T-cell (primary cell): Measurements from ENCODE around the gene TMC4. TPM values are rescaled to one million over a fixed set of nuclear protein-coding genes. Genes with fewer than 3 reads are reported as not detected.

Source experiments
- ATAC-seq, 4 experiments: fragments of 200-7000 bp in 3 of 4; fragments of 150-1000 bp in 1 of 4; cut with Tn5 transposase; replicated peaks in 1 of 4; 1 replicate in 3 of 4; 2 replicates in 1 of 4; pipeline ENCODE4 v1.10.0; 2021; ENCODE audit warnings: moderate library complexity in 3 of 4, mild to moderate bottlenecking in 2 of 4, moderate number of reproducible peaks in 1 of 4
- CTCF ChIA-PET, 2 donors: fragments of 300-600 bp; sonication (Branson Sonifier 250); formaldehyde crosslinking; loops; one replicate each; lab custom pipeline; 2022; ENCODE audit warnings: antibody characterized with exemption in 2 of 2; lab: Charles Lee
- POLR2A ChIA-PET, 2 donors: fragments of 300-600 bp; sonication (Branson Sonifier 250); formaldehyde crosslinking; loops; one replicate each; lab custom pipeline; 2022; ENCODE audit warnings: antibody characterized with exemption in 2 of 2; lab: Charles Lee
- DNase-seq, 35 experiments: peaks; one replicate each; pipeline versions ENCODE4 v3.0.0 to v3.0.0-alpha.2; 2013 to 2023
- H3K27ac ChIP-seq: one replicate; pipeline ENCODE4 v1.5.1; 2013; ENCODE audit warnings: low read length
- H3K27me3 ChIP-seq, 2 experiments: replicated peaks in 1 of 2; 1 replicate in 1 of 2; 2 replicates in 1 of 2; pipeline versions ENCODE4 v1.6.1 to v1.7.0; 2013; ENCODE audit warnings: low read length in 1 of 2, mixed read lengths in 1 of 2; ENCODE audit not compliant: control insufficient read depth in 2 of 2, insufficient read depth in 2 of 2; ENCODE audit errors: extremely low read depth in 1 of 2
- H3K36me3 ChIP-seq, 2 donors: 1 replicate in 1 of 2; 2 replicates in 1 of 2; pipeline versions ENCODE4 v1.6.1 to v1.7.0; 2013; ENCODE audit warnings: low read length in 1 of 2; ENCODE audit not compliant: control insufficient read depth in 2 of 2, insufficient read depth in 1 of 2; ENCODE audit errors: extremely low read depth in 1 of 2
- H3K4me1 ChIP-seq, 2 experiments: 1 replicate in 1 of 2; 2 replicates in 1 of 2; pipeline versions ENCODE4 v1.6.1 to v1.7.0; 2013; ENCODE audit warnings: low read length in 2 of 2, mixed read lengths in 1 of 2; ENCODE audit not compliant: insufficient read depth in 2 of 2, control insufficient read depth in 1 of 2; ENCODE audit errors: extremely low read depth in 1 of 2
- H3K4me3 ChIP-seq, 2 donors: 1 replicate in 1 of 2; 2 replicates in 1 of 2; pipeline versions ENCODE4 v1.5.1 to v1.7.0; 2013; ENCODE audit warnings: mild to moderate bottlenecking in 2 of 2, low read length in 1 of 2, moderate library complexity in 1 of 2; ENCODE audit not compliant: control insufficient read depth in 1 of 2; ENCODE audit errors: extremely low read depth in 1 of 2
- H3K9me3 ChIP-seq: 2 replicates; pipeline ENCODE4 v1.7.0; 2013
- H3K27ac Mint-ChIP-seq, 2 donors: one replicate each; pipeline ENCODE4 v1.8.0; 2020 to 2021; ENCODE audit warnings: mild to moderate bottlenecking in 2 of 2, mixed read lengths in 2 of 2
- H3K27me3 Mint-ChIP-seq, 2 donors: one replicate each; pipeline ENCODE4 v1.8.0; 2021 to 2022; ENCODE audit warnings: mixed read lengths in 2 of 2
- H3K36me3 Mint-ChIP-seq: one replicate; pipeline ENCODE4 v1.8.0; 2021; ENCODE audit warnings: mixed read lengths
- H3K4me1 Mint-ChIP-seq, 3 donors: one replicate each; pipeline ENCODE4 v1.8.0; 2020 to 2022; ENCODE audit warnings: mixed read lengths in 3 of 3, mild to moderate bottlenecking in 1 of 3
- H3K4me3 Mint-ChIP-seq, 3 donors: one replicate each; pipeline ENCODE4 v1.8.0; 2020 to 2022; ENCODE audit warnings: mild to moderate bottlenecking in 3 of 3, mixed read lengths in 3 of 3, moderate library complexity in 3 of 3
- H3K9me3 Mint-ChIP-seq, 3 donors: one replicate each; pipeline ENCODE4 v1.8.0; 2020 to 2022; ENCODE audit warnings: mixed read lengths in 3 of 3
- WGBS: methylation state at CpG from one replicate; pipeline ENCODE4 v1.1.5; 2013; ENCODE audit warnings: missing lambda C conversion rate; ENCODE audit not compliant: insufficient coverage; 5-methylcytosine and 5-hydroxymethylcytosine counted together
- total RNA-seq, 35 experiments: library from RNA in 6 of 35; stranded (reverse) in 6 of 35; fragments of 120-200 nt in 1 of 35; gene quantifications; one replicate each; pipeline versions ENCODE4 v1.2.1 to v1.2.4 and lab custom pipeline; 2013 to 2026

Gene TMC4
- total RNA-seq, 5 donors from 2014 or later (not counting 1 experiment from before 2014, with no cell fraction given): 0.78 to 2.6 (median 1.4) TPM

DNA sequence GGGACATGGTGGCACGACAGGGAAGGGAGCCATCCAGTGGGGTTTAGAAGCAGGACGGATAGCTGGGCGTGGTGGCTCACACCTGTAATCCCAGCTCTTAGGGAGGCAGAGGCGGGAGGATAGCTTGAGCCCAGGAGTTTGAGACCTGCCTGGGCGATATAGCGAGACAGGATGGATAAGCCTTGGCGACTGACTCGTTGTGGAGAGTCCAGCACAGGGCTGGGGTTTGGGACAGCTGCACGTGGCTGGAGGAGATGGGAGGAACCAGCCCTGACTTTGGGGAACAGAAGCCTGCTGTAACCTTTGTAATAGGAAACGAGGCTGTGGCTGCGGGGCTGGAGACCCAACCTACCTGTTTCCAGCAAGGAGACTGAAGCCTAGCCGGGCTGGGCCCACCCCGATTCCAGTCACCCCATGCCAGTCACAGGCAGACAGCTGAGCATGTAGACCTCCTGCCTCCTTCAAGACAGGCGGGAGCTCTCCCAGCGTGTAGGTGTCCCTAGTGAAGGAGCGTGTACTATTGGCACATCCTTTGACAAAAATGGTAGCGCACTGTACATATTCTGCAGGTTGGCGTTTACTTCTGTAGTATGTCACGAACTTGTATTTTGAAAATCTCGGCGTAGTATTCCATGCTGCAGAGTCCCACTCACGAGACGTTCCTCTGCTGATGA lies 21.5 kb downstream of the TMC4 start:
- Mint-ChIP-seq H3K4me1 (peaks cover 21 to 30% (median 29%) of the 10 kb centered on the region in 3 donors), H3K9me3 (no peaks in the 10 kb centered on the region), H3K36me3 (peaks cover 60% of the 10 kb centered on the region), H3K27me3 (no peaks in the 10 kb centered on the region), H3K4me3 (no peak overlapping the region), H3K27ac (no peak overlapping the region)
- peaks cover 27 to 40% of the 10 kb centered on the region in 2 experiments for H3K4me1 ChIP-seq
- H3K4me3 ChIP-seq: no peak overlapping the region
- 97% methylated on average over 23 of the region's 23 CpGs for WGBS
- no peak overlapping the region for H3K27ac ChIP-seq
- ATAC-seq (no peak), DNase-seq (no peak)
- no peaks in the 10 kb centered on the region for H3K9me3 ChIP-seq
- CTCF ChIA-PET: interaction anchor here in 1 of 2 donors (0.6 kb wide), 1 partner anchor 37 kb away, joined by 3 read pairs; no protein-coding TSS in a partner anchor
- POLR2A ChIA-PET: no interaction called here
- no peaks in the 10 kb centered on the region for H3K27me3 ChIP-seq
- peaks cover 43 to 89% of the 10 kb centered on the region in 2 donors for H3K36me3 ChIP-seq

DNA sequence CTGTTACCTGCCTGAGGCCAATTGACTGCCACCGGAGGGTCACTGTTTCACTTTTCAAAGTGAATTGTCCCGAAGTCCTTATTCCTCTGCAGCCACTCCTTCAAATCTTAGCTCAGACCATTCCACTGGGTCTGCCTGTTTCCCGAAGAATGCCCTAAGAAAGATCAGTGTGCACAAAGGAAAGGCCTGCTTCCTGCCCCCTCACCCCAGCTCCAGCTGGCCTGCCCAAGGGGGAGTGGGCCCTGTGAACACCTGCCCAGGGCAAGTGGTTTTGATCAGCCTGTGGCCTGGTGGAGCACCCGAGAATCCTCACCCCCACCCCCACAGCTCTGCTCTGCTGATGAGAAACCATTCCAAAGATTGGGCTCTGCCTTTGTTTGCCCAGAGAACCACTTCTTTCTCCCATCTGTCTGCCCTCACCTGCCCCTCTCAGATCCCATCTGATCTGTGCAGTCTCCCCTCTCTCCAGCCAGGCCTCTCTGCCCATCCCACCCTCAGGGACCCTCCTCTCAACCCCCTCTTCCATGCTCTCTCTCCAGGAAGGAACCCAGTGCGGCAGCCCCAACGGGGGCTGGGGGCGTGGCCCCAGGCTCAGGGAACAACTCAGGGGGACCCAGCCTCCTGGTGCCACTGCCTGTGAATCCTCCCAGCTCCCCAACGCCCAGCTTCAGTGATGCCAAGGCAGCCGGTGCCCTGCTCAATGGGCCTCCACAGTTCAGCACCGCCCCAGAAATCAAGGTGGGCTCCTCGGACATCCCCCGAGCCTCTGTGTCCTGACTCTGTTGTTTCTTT lies 23.7 kb downstream of the TMC4 start:
- Mint-ChIP-seq H3K36me3 (peaks cover 55% of the 10 kb centered on the region), H3K27me3 (no peaks in the 10 kb centered on the region), H3K4me1 (peaks cover 12 to 13% (median 12%) of the 10 kb centered on the region in 3 donors), H3K9me3 (no peaks in the 10 kb centered on the region), H3K27ac (no peak overlapping the region), H3K4me3 (no peak overlapping the region)
- H3K4me3 ChIP-seq: no peak overlapping the region
- no peaks in the 10 kb centered on the region for H3K27me3 ChIP-seq
- WGBS: 85% methylated on average over 12 of the region's 12 CpGs
- H3K4me1 ChIP-seq: peaks cover 11 to 19% of the 10 kb centered on the region in 2 experiments
- POLR2A ChIA-PET: no interaction called here
- CTCF ChIA-PET: no interaction called here
- DNase-seq: no peak
- no peak for ATAC-seq
- H3K27ac ChIP-seq: no peak overlapping the region
- H3K36me3 ChIP-seq: peaks cover 46 to 89% of the 10 kb centered on the region in 2 donors
- no peaks in the 10 kb centered on the region for H3K9me3 ChIP-seq

DNA sequence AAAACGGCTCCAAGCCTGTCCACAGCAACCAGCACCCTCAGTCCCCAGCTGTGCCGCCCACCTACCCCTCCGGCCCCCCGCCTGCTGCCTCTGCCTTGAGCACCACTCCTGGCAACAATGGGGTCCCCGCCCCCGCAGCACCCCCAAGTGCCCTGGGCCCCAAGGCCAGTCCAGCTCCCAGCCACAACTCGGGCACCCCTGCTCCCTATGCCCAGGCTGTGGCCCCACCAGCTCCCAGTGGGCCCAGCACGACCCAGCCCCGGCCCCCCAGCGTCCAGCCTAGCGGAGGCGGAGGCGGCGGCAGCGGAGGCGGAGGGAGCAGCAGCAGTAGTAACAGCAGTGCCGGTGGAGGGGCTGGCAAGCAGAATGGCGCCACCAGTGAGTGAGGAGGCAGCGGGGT lies 24.8 kb downstream of the TMC4 start:
- DNase-seq (no peak), ATAC-seq (no peak)
- Histone ChIP-seq H3K27me3 (no peaks in the 10 kb centered on the region), H3K9me3 (no peaks in the 10 kb centered on the region), H3K4me3 (no peak overlapping the region), H3K36me3 (peaks cover 49 to 89% of the 10 kb centered on the region in 2 donors), H3K4me1 (peaks cover 2 to 8% of the 10 kb centered on the region in 2 experiments), H3K27ac (no peak overlapping the region)
- CTCF ChIA-PET: no interaction called here
- H3K36me3 Mint-ChIP-seq: peaks cover 57% of the 10 kb centered on the region
- H3K4me1 Mint-ChIP-seq: peaks cover 2 to 3% (median 2%) of the 10 kb centered on the region in 3 donors
- WGBS: 98% methylated on average over 17 of the region's 19 CpGs
- H3K4me3 Mint-ChIP-seq: no peak overlapping the region
- H3K27ac Mint-ChIP-seq: no peak overlapping the region
- POLR2A ChIA-PET: no interaction called here
- H3K27me3 Mint-ChIP-seq: no peaks in the 10 kb centered on the region
- H3K9me3 Mint-ChIP-seq: no peaks in the 10 kb centered on the region

DNA sequence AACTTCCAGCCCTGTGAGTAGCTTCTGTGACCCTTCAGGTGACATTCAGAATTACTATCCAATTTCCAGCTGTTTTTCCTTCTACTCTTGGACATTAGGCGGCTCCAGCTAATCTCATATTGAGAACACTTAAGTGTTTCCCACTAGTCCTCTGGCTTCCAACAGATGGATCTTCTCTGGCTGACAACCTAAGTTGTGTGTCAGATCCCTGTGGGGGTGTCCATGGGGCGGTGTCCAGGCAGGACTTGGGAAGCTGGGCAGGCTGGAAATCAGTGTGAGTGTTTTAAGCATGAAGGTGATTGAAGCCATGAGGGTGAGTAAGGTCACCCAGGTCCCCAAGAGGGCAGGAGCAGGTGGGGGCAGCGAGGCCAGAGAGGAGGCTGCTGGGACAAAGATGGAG lies 25.3 kb downstream of the TMC4 start:
- Mint-ChIP-seq H3K4me3 (no peak overlapping the region), H3K27me3 (no peaks in the 10 kb centered on the region), H3K36me3 (peaks cover 61% of the 10 kb centered on the region), H3K9me3 (no peaks in the 10 kb centered on the region), H3K4me1 (peaks cover 0 to 2% (median 1%) of the 10 kb centered on the region in 3 donors), H3K27ac (no peak overlapping the region)
- ChIA-PET POLR2A (no interaction called here), CTCF (no interaction called here)
- no peaks in the 10 kb centered on the region for H3K27me3 ChIP-seq
- no peaks in the 10 kb centered on the region for H3K9me3 ChIP-seq
- WGBS: 100% methylated on average over 2 of the region's 3 CpGs
- DNase-seq (no peak), ATAC-seq (no peak)
- H3K4me1 ChIP-seq: peaks cover 0 to 6% of the 10 kb centered on the region in 2 experiments
- H3K4me3 ChIP-seq: no peak overlapping the region
- H3K27ac ChIP-seq: no peak overlapping the region
- peaks cover 47 to 91% of the 10 kb centered on the region in 2 donors for H3K36me3 ChIP-seq

DNA sequence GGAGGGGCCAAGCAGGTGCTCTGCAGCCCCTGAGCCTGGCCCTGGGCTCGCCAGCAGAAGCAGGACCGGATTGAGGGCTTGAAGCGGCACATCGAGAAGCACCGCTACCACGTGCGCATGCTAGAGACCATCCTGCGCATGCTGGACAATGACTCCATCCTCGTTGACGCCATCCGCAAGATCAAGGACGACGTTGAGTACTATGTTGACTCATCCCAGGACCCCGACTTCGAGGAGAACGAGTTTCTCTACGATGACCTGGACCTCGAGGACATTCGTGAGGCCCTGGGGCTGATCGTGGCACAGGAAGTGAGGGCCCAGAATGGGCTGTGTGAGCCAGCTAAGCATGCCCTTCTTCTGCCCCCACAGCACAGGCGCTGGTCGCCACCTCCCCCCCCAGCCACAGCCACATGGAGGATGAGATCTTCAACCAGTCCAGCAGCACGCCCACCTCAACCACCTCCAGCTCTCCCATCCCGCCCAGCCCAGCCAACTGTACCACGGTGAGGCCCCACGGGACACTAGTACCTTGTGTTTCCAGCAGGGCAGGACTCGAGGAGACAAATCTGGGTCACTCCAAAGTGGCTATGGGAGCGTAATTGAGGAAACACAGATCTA lies 27.3 kb downstream of the TMC4 start:
- ChIA-PET POLR2A (no interaction called here), CTCF (interaction anchor here in 1 of 2 donors (0.8 kb wide), 1 partner anchor 46 kb away, joined by 4 read pairs; no protein-coding TSS in a partner anchor)
- Histone ChIP-seq H3K9me3 (no peaks in the 10 kb centered on the region), H3K36me3 (peaks cover 37 to 92% of the 10 kb centered on the region in 2 donors), H3K4me1 (peaks cover 0 to 8% of the 10 kb centered on the region in 2 experiments), H3K27ac (no peak overlapping the region), H3K27me3 (no peaks in the 10 kb centered on the region), H3K4me3 (no peak overlapping the region)
- peaks cover 15 to 18% (median 16%) of the 10 kb centered on the region in 3 donors for H3K4me1 Mint-ChIP-seq
- DNase-seq (no peak), ATAC-seq (no peak)
- no peaks in the 10 kb centered on the region for H3K27me3 Mint-ChIP-seq
- WGBS: 91% methylated on average over 22 of the region's 28 CpGs
- no peaks in the 10 kb centered on the region for H3K9me3 Mint-ChIP-seq
- peaks cover 54% of the 10 kb centered on the region for H3K36me3 Mint-ChIP-seq
- no peak overlapping the region for H3K4me3 Mint-ChIP-seq
- H3K27ac Mint-ChIP-seq: no peak overlapping the region

DNA sequence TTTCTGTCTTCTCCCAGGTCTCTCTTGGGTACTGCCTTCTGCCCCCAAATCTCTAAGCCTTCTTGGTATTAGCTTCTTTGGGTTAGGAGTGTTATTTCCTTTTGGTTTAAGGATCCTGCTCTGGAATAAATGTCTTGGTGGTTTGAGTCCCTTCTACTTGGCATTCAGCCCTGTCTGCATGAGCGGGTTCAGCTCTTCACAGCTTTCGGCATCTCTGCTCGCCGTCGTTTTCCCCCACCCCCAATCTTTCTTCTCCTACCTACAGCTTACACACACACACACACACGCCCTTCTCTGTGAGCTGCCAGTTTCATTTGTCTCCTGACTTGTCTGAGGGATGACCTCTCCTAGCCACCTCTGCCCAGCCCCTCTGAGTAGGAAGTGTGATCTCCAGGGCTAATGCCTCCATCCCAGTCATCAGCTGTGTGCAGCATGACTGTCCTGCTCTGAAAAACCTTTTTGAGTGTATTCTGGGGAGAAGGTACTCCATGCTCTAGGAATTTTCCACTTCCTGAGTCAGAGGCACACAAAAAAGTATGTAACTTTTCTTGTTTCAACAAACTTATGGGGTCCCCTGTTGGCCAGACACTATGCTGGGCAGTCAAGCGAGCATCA lies 30.7 kb downstream of the TMC4 start:
- H3K27me3 Mint-ChIP-seq: no peaks in the 10 kb centered on the region
- H3K4me3 ChIP-seq: no peak overlapping the region
- peaks cover 15 to 72% of the 10 kb centered on the region in 2 donors for H3K36me3 ChIP-seq
- H3K27ac Mint-ChIP-seq: peak overlapping the region in 1 of 2 donors; percentile 51
- H3K27ac ChIP-seq: no peak overlapping the region
- ChIA-PET POLR2A (no interaction called here), CTCF (no interaction called here)
- DNase-seq (no peak), ATAC-seq (no peak)
- H3K9me3 Mint-ChIP-seq: no peaks in the 10 kb centered on the region
- peaks cover 37 to 41% (median 37%) of the 10 kb centered on the region in 3 donors for H3K4me1 Mint-ChIP-seq
- H3K4me3 Mint-ChIP-seq: no peak overlapping the region
- H3K9me3 ChIP-seq: no peaks in the 10 kb centered on the region
- no peaks in the 10 kb centered on the region for H3K27me3 ChIP-seq
- peaks cover 41% of the 10 kb centered on the region for H3K36me3 Mint-ChIP-seq
- no CpG with 5 or more reads among the region's 7 CpGs for WGBS
- H3K4me1 ChIP-seq: peaks cover 4 to 34% of the 10 kb centered on the region in 2 experiments
